Measurements from ENCODE around the gene RPS6KA3.
"Not testable (repeated sequence)": the region's sequence is repeated elsewhere in the genome, so short reads cannot be mapped to it uniquely, and the experiment has no call there.

Gene RPS6KA3

GRCh38 chrX:20181598-20182329 lies 84.9 kb downstream of the RPS6KA3 start:
- TF ChIP-seq CTCF (IDR thresholded peaks at IDR 0.05; ENCODE audit: extremely low read depth, missing control alignments), result no peak
- DNase-seq (ENCODE audit: low spot score), result no peak

GRCh38 chrX:20177093-20177492 lies 89.6 kb downstream of the RPS6KA3 start:
- no peak for TF ChIP-seq CTCF (IDR thresholded peaks at IDR 0.05; ENCODE audit: extremely low read depth, missing control alignments)
- DNase-seq (ENCODE audit: low spot score), result no peak

- TF ChIP-seq CTCF (IDR thresholded peaks at IDR 0.05; ENCODE audit: extremely low read depth, missing control alignments), result no peak
- no peak for DNase-seq (ENCODE audit: low spot score)
Observed at GRCh38 chrX:20173856-20174255, 92.9 kb downstream of the RPS6KA3 start.

- no peak for DNase-seq (ENCODE audit: low spot score)
Observed at GRCh38 chrX:20173313-20173712, 93.4 kb downstream of the RPS6KA3 start.

GRCh38 chrX:20171887-20172286 lies 94.8 kb downstream of the RPS6KA3 start:
- DNase-seq (ENCODE audit: low spot score), result no peak
- no peak for TF ChIP-seq CTCF (IDR thresholded peaks at IDR 0.05; ENCODE audit: extremely low read depth, missing control alignments)

More at GRCh38 chrX:20173313-20173712, 93.4 kb downstream of the RPS6KA3 start:
- TF ChIP-seq CTCF (IDR thresholded peaks at IDR 0.05; ENCODE audit: extremely low read depth, missing control alignments), result no peak

GRCh38 chrX:20162516-20162915 lies 104.2 kb downstream of the RPS6KA3 start:
- not testable (repeated sequence) for DNase-seq (ENCODE audit: low spot score)

- DNase-seq (ENCODE audit: low spot score), result no peak
Observed at GRCh38 chrX:20159797-20160385, 106.8 kb downstream of the RPS6KA3 start.

More at GRCh38 chrX:20159797-20160385, 106.8 kb downstream of the RPS6KA3 start:
- TF ChIP-seq CTCF (IDR thresholded peaks at IDR 0.05; ENCODE audit: extremely low read depth, missing control alignments), result no peak
